Muscle of leg (tissue), 11 donors: Measurements from ENCODE around the gene PTPRN2. TPM values are rescaled to one million over a fixed set of nuclear protein-coding genes. Genes with fewer than 3 reads are reported as not detected.
"Not testable (repeated sequence)": the region's sequence is repeated elsewhere in the genome, so short reads cannot be mapped to it uniquely, and the experiment has no call there.

Source experiments
- DNase-seq: peaks from one replicate; pipeline ENCODE4 v3.0.0; 2013
- H3K27ac ChIP-seq: one replicate; pipeline ENCODE4 v1.5.1; 2013; ENCODE audit warnings: mild to moderate bottlenecking, low read length, control low read depth
- H3K27me3 ChIP-seq: one replicate; pipeline ENCODE4 v1.6.1; 2013; ENCODE audit warnings: low read length; ENCODE audit not compliant: control insufficient read depth, insufficient read depth
- H3K36me3 ChIP-seq: one replicate; pipeline ENCODE4 v1.6.1; 2013; ENCODE audit warnings: low read length; ENCODE audit not compliant: control insufficient read depth, insufficient read depth
- H3K4me1 ChIP-seq: one replicate; pipeline ENCODE4 v1.6.1; 2013; ENCODE audit warnings: low read length; ENCODE audit not compliant: control insufficient read depth, insufficient read depth
- H3K4me3 ChIP-seq: one replicate; pipeline ENCODE4 v1.5.1; 2013; ENCODE audit warnings: low read length, control low read depth
- H3K9me3 ChIP-seq: replicated peaks from 2 replicates; pipeline ENCODE4 v1.6.1; 2013; ENCODE audit warnings: low read depth, low read length; ENCODE audit not compliant: control insufficient read depth
- WGBS: methylation state at CpG from one replicate; pipeline ENCODE4 v1.1.5; 2013; ENCODE audit warnings: missing lambda C conversion rate; ENCODE audit not compliant: insufficient coverage; 5-methylcytosine and 5-hydroxymethylcytosine counted together
- polyA plus RNA-seq, 8 donors: library from polyadenylated mRNA; unstranded; fragments of 120-200 nt; gene quantifications; one replicate each; pipeline versions ENCODE4 v1.2.1 to v1.2.3, GENCODE V29; 2013; ENCODE audit warnings: inconsistent platforms in 1 of 8, low replicate concordance in 1 of 8; ENCODE audit not compliant: insufficient read length in 8 of 8, insufficient read depth in 1 of 8
- total RNA-seq: library from RNA; stranded (reverse); fragments of 120-200 nt; gene quantifications from one replicate; pipeline ENCODE4 v1.2.4, GENCODE V29; 2013

PTPRN2 gene
- total and polyA plus RNA-seq, 9 donors = 1.4 to 2.9 (median 2.3) TPM

DNA sequence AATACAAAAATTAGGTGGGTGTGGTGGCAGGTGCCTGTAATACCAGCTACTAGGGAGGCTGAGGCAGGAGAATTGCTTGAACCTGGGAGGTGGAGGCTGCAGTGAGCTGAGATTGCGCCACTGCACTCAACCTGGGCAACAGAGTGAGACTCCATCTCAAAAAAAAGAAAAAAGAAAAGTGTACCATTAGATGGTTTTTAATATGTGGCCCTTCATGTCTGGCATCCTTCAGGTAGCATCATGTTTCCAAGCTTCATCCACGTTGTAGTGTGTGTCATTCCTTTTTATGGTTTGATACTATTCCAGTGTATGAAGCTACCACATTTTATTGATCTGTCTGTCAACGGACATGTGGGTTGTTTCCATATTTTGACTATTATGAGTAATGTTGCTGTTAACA, 1097.8 kb downstream of the PTPRN2 start:
- not testable (repeated sequence) for H3K4me3 ChIP-seq, H3K9me3 ChIP-seq, H3K27ac ChIP-seq, DNase-seq, H3K4me1 ChIP-seq, H3K36me3 ChIP-seq
- WGBS = no CpG with 5 or more reads among the region's 3 CpGs
- H3K27me3 ChIP-seq = peaks cover 11% of the 10 kb centered on the region

Other genes with a start within 250 kb of the PTPRN2 start
- 10.2 TPM for gene NCAPG2, start 117.0 kb upstream of the PTPRN2 start, total RNA-seq
- 10 to 100 TPM; 11.7 to 20.9 (median 17.1) TPM for gene NCAPG2, start 117.0 kb upstream of the PTPRN2 start, polyA plus RNA-seq
- 46.5 TPM for gene ESYT2, start 241.7 kb upstream of the PTPRN2 start, total RNA-seq
- 10 to 100 TPM; 27.4 to 42.0 (median 30.1) TPM for gene ESYT2, start 241.7 kb upstream of the PTPRN2 start, polyA plus RNA-seq